RWPE2 (cell line): ENCODE measurements around the gene ARHGEF7.

Experiments used
- ATAC-seq: fragments of 200-7000 bp; cut with Tn5 transposase; 3 replicates; pipeline ENCODE4 v1.9.1; 2021; ENCODE audit warnings: low read depth
- DNase-seq: peaks from one replicate; pipeline ENCODE4 v3.0.0-alpha.2; 2020; ENCODE audit warnings: low spot score
- H3K27ac ChIP-seq: fragments of 450-650 bp; 2 replicates; pipeline ENCODE4 v1.5.1; 2017; ENCODE audit warnings: mild to moderate bottlenecking; ENCODE audit not compliant: poor library complexity, severe bottlenecking
- H3K27me3 ChIP-seq: fragments of 250-450 bp; sonication (Bioruptor Pico); 2 replicates; pipeline ENCODE4 v1.5.1; 2021; ENCODE audit warnings: mild to moderate bottlenecking, moderate library complexity; ENCODE audit not compliant: insufficient read depth, poor library complexity, severe bottlenecking
- H3K36me3 ChIP-seq: fragments of 250-450 bp; sonication (Bioruptor Pico); 2 replicates; pipeline ENCODE4 v1.5.1; 2020; ENCODE audit warnings: low read depth, mild to moderate bottlenecking, moderate library complexity
- H3K4me1 ChIP-seq: fragments of 250-450 bp; sonication (Bioruptor Pico); 2 replicates; pipeline ENCODE4 v1.5.1; 2021; ENCODE audit warnings: mild to moderate bottlenecking, moderate library complexity; ENCODE audit not compliant: insufficient read depth, poor library complexity, severe bottlenecking
- H3K4me3 ChIP-seq: fragments of 250-450 bp; sonication (Bioruptor Pico); 2 replicates; pipeline ENCODE4 v1.5.1; 2021; ENCODE audit warnings: mild to moderate bottlenecking, moderate library complexity; ENCODE audit not compliant: severe bottlenecking
- H3K9me3 ChIP-seq: fragments of 250-450 bp; sonication (Bioruptor Pico); 2 replicates; pipeline ENCODE4 v1.5.1; 2021; ENCODE audit warnings: mild to moderate bottlenecking, moderate library complexity; ENCODE audit not compliant: severe bottlenecking
- TF ChIP-seq, protein P1 (sequence below): fragments of 450-650 bp; IDR thresholded peaks from one replicate; pipeline ENCODE4 v1.5.1; 2017; ENCODE audit warnings: mild to moderate bottlenecking, moderate library complexity; ENCODE audit not compliant: poor library complexity, severe bottlenecking

Gene ARHGEF7

GRCh38 chr13:111126509-111126908 is 11.4 kb downstream of the ARHGEF7 start:
- H3K36me3 ChIP-seq: no peaks in the 10 kb centered on the region
- H3K4me3 ChIP-seq: no peak overlapping the region
- ATAC-seq (no peak), DNase-seq (no peak)
- no peaks in the 10 kb centered on the region for H3K9me3 ChIP-seq
- TF ChIP-seq, protein P1, sequence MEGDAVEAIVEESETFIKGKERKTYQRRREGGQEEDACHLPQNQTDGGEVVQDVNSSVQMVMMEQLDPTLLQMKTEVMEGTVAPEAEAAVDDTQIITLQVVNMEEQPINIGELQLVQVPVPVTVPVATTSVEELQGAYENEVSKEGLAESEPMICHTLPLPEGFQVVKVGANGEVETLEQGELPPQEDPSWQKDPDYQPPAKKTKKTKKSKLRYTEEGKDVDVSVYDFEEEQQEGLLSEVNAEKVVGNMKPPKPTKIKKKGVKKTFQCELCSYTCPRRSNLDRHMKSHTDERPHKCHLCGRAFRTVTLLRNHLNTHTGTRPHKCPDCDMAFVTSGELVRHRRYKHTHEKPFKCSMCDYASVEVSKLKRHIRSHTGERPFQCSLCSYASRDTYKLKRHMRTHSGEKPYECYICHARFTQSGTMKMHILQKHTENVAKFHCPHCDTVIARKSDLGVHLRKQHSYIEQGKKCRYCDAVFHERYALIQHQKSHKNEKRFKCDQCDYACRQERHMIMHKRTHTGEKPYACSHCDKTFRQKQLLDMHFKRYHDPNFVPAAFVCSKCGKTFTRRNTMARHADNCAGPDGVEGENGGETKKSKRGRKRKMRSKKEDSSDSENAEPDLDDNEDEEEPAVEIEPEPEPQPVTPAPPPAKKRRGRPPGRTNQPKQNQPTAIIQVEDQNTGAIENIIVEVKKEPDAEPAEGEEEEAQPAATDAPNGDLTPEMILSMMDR: no peak
- H3K27ac ChIP-seq: no peak overlapping the region
- H3K27me3 ChIP-seq: peaks cover 46% of the 10 kb centered on the region
- no peaks in the 10 kb centered on the region for H3K4me1 ChIP-seq

GRCh38 chr13:111129465-111130115 is 14.5 kb downstream of the ARHGEF7 start:
- Histone ChIP-seq H3K27ac (no peak overlapping the region), H3K4me3 (no peak overlapping the region), H3K27me3 (peaks cover 33% of the 10 kb centered on the region), H3K9me3 (no peaks in the 10 kb centered on the region), H3K36me3 (no peaks in the 10 kb centered on the region), H3K4me1 (no peaks in the 10 kb centered on the region)
- TF ChIP-seq, protein P1: no peak
- ATAC-seq (no peak), DNase-seq (no peak)

- no peaks in the 10 kb centered on the region for H3K36me3 ChIP-seq
- ATAC-seq: no peak
- H3K4me3 ChIP-seq: no peak overlapping the region
- H3K4me1 ChIP-seq: no peaks in the 10 kb centered on the region
- no peak for DNase-seq
- H3K27ac ChIP-seq: no peak overlapping the region
- peaks cover 33% of the 10 kb centered on the region for H3K27me3 ChIP-seq
- H3K9me3 ChIP-seq: no peaks in the 10 kb centered on the region
- TF ChIP-seq, protein P1: no peak
Measured at GRCh38 chr13:111130116-111130508, 15.0 kb downstream of the ARHGEF7 start.

- Histone ChIP-seq H3K27me3 (peaks cover 39% of the 10 kb centered on the region), H3K4me1 (no peaks in the 10 kb centered on the region), H3K27ac (no peak overlapping the region), H3K36me3 (no peaks in the 10 kb centered on the region), H3K4me3 (no peak overlapping the region), H3K9me3 (no peaks in the 10 kb centered on the region)
- TF ChIP-seq, protein P1: no peak
- no peak for DNase-seq
- ATAC-seq: no peak
Measured at GRCh38 chr13:111131048-111131447, 15.9 kb downstream of the ARHGEF7 start.

GRCh38 chr13:111131611-111132010 is 16.5 kb downstream of the ARHGEF7 start:
- Histone ChIP-seq H3K27me3 (peaks cover 43% of the 10 kb centered on the region), H3K36me3 (no peaks in the 10 kb centered on the region), H3K27ac (no peak overlapping the region), H3K4me1 (no peaks in the 10 kb centered on the region), H3K4me3 (no peak overlapping the region), H3K9me3 (no peaks in the 10 kb centered on the region)
- ATAC-seq (no peak), DNase-seq (no peak)
- TF ChIP-seq, protein P1: no peak
